Keratinocyte (primary cell): ENCODE measurements around the gene CDKAL1. TPM values are rescaled to one million over a fixed set of nuclear protein-coding genes. Genes with fewer than 3 reads are reported as not detected.

Experiments
- DNase-seq: peaks from one replicate; pipeline ENCODE4 v3.0.0-alpha.2; 2011; ENCODE audit warnings: low read depth, missing footprints, low spot score
- FAIRE-seq: peaks from 2 replicates; lab custom pipeline; 2011; peaks lifted over from hg19 to GRCh38; lab: Jason Lieb, UNC
- H2AFZ ChIP-seq: 2 replicates; pipeline ENCODE4 v1.6.0; 2012; ENCODE audit warnings: low read length, control low read depth, inconsistent platforms; ENCODE audit not compliant: control insufficient read depth
- H3K27ac ChIP-seq: 2 replicates; pipeline ENCODE4 v1.5.1; 2011; ENCODE audit warnings: low read length; ENCODE audit not compliant: control insufficient read depth, insufficient read depth
- H3K27me3 ChIP-seq: 3 replicates; pipeline ENCODE4 v1.6.0; 2011; ENCODE audit warnings: low read length; ENCODE audit not compliant: control insufficient read depth, insufficient read depth; ENCODE audit errors: extremely low read depth
- H3K36me3 ChIP-seq, 2 experiments: 2 replicates in 1 of 2; 3 replicates in 1 of 2; pipeline ENCODE4 v1.5.1; 2011; ENCODE audit warnings: low read length in 2 of 2, mild to moderate bottlenecking in 1 of 2; ENCODE audit not compliant: control insufficient read depth in 2 of 2, insufficient read depth in 2 of 2; ENCODE audit errors: extremely low read depth in 1 of 2
- H3K4me1 ChIP-seq: 3 replicates; pipeline ENCODE4 v1.5.1; 2011; ENCODE audit warnings: low read length; ENCODE audit not compliant: control insufficient read depth, insufficient read depth; ENCODE audit errors: extremely low read depth
- H3K4me2 ChIP-seq: 3 replicates; pipeline ENCODE4 v1.6.0; 2011; ENCODE audit warnings: low read depth, low read length; ENCODE audit not compliant: control insufficient read depth, insufficient read depth; ENCODE audit errors: extremely low read depth
- H3K4me3 ChIP-seq, 3 experiments: fragments of 200-600 bp in 1 of 3; sonication (generic) in 1 of 3; 2 replicates in 2 of 3; 3 replicates in 1 of 3; pipeline ENCODE4 v1.5.1; 2011 to 2016; ENCODE audit warnings: low read length in 3 of 3, mild to moderate bottlenecking in 3 of 3, control low read depth in 2 of 3, inconsistent platforms in 1 of 3, low read depth in 1 of 3, mixed read lengths in 1 of 3, mixed run types in 1 of 3, moderate library complexity in 1 of 3; ENCODE audit not compliant: control insufficient read depth in 2 of 3, insufficient read depth in 2 of 3; ENCODE audit errors: extremely low read depth in 1 of 3
- H3K79me2 ChIP-seq: 2 replicates; pipeline ENCODE4 v1.6.0; 2012; ENCODE audit warnings: low read length; ENCODE audit not compliant: control insufficient read depth, insufficient read depth
- H3K9ac ChIP-seq: 3 replicates; pipeline ENCODE4 v1.6.0; 2011; ENCODE audit warnings: low read length; ENCODE audit not compliant: control insufficient read depth, insufficient read depth; ENCODE audit errors: extremely low read depth
- H3K9me1 ChIP-seq: 3 replicates; pipeline ENCODE4 v1.6.0; 2011; ENCODE audit warnings: low read length; ENCODE audit not compliant: control insufficient read depth, insufficient read depth; ENCODE audit errors: extremely low read depth
- H3K9me3 ChIP-seq: 2 replicates; pipeline ENCODE4 v1.5.1; 2012; ENCODE audit warnings: low read depth, low read length; ENCODE audit not compliant: control insufficient read depth
- H4K20me1 ChIP-seq: 3 replicates; pipeline ENCODE4 v1.6.0; 2011; ENCODE audit warnings: low read length; ENCODE audit not compliant: control insufficient read depth, insufficient read depth; ENCODE audit errors: extremely low read depth
- EZH2 ChIP-seq: IDR thresholded peaks from one replicate; pipeline ENCODE4 v1.6.1; 2012; ENCODE audit warnings: inconsistent platforms, mild to moderate bottlenecking, low read length, moderate library complexity
- dilution Hi-C: fragments of 300-500 bp; cut with MboI; formaldehyde crosslinking; loops from one replicate; pipeline ENCODE4 v1.7.0; 2020; ENCODE audit warnings: low sequenced_read_pairs; ENCODE audit not compliant: extremely low pct_ligation_motif_present
- polyA plus RNA-seq, 5 experiments: library from polyadenylated mRNA; depleted of rRNA in 3 of 5; stranded (reverse) in 3 of 5; stranded (forward) in 1 of 5; unstranded in 1 of 5; fragments of >200 nt; gene quantifications; 1 replicate in 1 of 5; 2 replicates in 3 of 5; 3 replicates in 1 of 5; pipeline versions ENCODE4 v1.2.1 to v1.2.3, GENCODE V29; 2011 to 2012; ENCODE audit warnings: missing spikeins in 2 of 5, low read depth in 1 of 5, low replicate concordance in 1 of 5
- TF ChIP-seq, protein P1 (sequence below), 3 experiments: IDR thresholded peaks in 1 of 3; conservative IDR thresholded peaks in 1 of 3; optimal IDR thresholded peaks in 1 of 3; 2 replicates in 2 of 3; 3 replicates in 1 of 3; pipeline versions ENCODE3 to v1.5.1; 2011; ENCODE audit warnings: low read length in 3 of 3, mild to moderate bottlenecking in 3 of 3, moderate library complexity in 2 of 3, control low read depth in 1 of 3, inconsistent platforms in 1 of 3; ENCODE audit not compliant: insufficient read depth in 2 of 3; ENCODE audit errors: extremely low read depth in 1 of 3

CDKAL1 gene
- polyA plus RNA-seq, 1 donor (not counting 4 experiments of a cell fraction or from before 2014, with no cell fraction given), result 5.6 TPM

DNA sequence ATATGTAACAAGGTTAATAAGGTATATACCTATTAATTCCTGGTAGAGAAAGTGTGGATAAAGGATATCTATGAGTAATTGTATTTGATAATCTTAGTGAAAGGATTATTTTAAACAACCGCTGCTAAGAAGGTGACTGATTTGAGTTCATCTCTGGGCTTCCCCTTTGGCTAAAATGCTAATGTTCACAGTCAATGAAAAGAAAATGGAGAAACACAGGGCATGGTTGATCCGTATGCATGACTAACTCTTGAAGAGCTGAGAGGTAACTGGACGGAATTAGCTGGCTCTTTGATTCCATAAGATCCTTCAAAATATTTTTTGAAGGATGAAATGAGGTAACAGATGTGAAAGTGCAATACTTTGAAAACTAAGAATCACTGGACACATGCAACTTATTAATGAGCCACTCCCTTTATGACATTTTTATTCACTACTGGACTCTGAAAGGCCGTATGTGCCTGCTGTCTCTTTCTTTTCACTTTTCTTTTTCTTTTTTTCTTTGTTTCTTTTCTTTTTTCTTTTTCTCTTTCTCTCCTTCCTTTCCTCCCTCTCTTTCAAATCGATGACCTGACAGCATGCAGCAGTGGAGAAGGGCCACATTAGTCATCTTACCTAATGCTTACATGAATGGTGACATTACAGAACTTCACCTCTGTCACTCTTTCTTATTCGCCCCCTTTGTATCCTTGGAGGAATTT lies 464.6 kb downstream of the CDKAL1 start:
- Histone ChIP-seq H3K27ac (no peak overlapping the region), H3K4me2 (no peak overlapping the region), H3K79me2 (no peaks in the 10 kb centered on the region), H3K9me3 (no peaks in the 10 kb centered on the region), H3K9me1 (no peaks in the 10 kb centered on the region), H3K4me3 (no peak overlapping the region), H4K20me1 (no peaks in the 10 kb centered on the region), H3K9ac (no peak overlapping the region), H2AFZ (no peak overlapping the region), H3K27me3 (no peaks in the 10 kb centered on the region), H3K4me1 (peaks cover 6% of the 10 kb centered on the region), H3K36me3 (no peaks in the 10 kb centered on the region)
- TF ChIP-seq, protein P1, sequence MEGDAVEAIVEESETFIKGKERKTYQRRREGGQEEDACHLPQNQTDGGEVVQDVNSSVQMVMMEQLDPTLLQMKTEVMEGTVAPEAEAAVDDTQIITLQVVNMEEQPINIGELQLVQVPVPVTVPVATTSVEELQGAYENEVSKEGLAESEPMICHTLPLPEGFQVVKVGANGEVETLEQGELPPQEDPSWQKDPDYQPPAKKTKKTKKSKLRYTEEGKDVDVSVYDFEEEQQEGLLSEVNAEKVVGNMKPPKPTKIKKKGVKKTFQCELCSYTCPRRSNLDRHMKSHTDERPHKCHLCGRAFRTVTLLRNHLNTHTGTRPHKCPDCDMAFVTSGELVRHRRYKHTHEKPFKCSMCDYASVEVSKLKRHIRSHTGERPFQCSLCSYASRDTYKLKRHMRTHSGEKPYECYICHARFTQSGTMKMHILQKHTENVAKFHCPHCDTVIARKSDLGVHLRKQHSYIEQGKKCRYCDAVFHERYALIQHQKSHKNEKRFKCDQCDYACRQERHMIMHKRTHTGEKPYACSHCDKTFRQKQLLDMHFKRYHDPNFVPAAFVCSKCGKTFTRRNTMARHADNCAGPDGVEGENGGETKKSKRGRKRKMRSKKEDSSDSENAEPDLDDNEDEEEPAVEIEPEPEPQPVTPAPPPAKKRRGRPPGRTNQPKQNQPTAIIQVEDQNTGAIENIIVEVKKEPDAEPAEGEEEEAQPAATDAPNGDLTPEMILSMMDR (optimal IDR thresholded peaks at IDR 0.05 in 1 of 3, IDR thresholded peaks at IDR 0.05 in 1 of 3, conservative IDR thresholded peaks at IDR 0.05 in 1 of 3; ENCODE audit: extremely low read depth in 1 of 3, insufficient read depth in 2 of 3, low read length in 3 of 3), result no peak
- TF ChIP-seq EZH2, result no peak
- FAIRE-seq (no peak), DNase-seq (no peak)
- dilution Hi-C loops, result no loop called here

DNA sequence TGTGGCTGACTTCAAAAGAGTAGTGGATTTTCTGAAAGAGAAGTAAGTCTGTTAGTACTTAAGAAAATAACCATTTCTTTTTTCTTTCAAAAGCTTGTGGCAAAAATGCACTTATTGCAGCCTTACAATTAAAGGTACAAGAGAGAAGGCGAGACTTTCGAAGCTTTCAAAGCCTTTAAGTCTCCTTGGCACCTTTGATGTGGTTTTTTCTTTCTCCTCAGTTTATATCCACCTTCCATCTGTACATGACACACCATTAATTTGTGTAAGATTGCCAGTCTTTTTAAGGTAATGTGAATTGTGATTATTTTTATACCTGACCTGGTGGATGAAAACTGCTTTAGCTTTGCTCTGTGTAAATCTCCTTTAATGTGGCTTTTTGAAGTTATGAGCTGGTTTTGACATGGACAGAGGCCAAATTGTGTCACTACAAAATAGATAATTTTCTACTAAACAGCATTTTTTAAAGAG lies 466.1 kb downstream of the CDKAL1 start:
- H3K79me2 ChIP-seq, result no peaks in the 10 kb centered on the region
- TF ChIP-seq, protein P1 (optimal IDR thresholded peaks at IDR 0.05 in 1 of 3, IDR thresholded peaks at IDR 0.05 in 1 of 3, conservative IDR thresholded peaks at IDR 0.05 in 1 of 3; ENCODE audit: extremely low read depth in 1 of 3, insufficient read depth in 2 of 3, low read length in 3 of 3), result no peak
- TF ChIP-seq EZH2, result no peak
- no peak for DNase-seq
- H4K20me1 ChIP-seq, result no peaks in the 10 kb centered on the region
- H3K9me3 ChIP-seq, result no peaks in the 10 kb centered on the region
- dilution Hi-C loops, result no loop called here
- H3K4me2 ChIP-seq, result no peak overlapping the region
- no peak overlapping the region for H2AFZ ChIP-seq
- H3K9me1 ChIP-seq, result no peaks in the 10 kb centered on the region
- H3K4me1 ChIP-seq, result peaks cover 16% of the 10 kb centered on the region
- H3K27ac ChIP-seq, result no peak overlapping the region
- no peak overlapping the region for H3K4me3 ChIP-seq
- H3K9ac ChIP-seq, result no peak overlapping the region
- H3K36me3 ChIP-seq, result no peaks in the 10 kb centered on the region
- no peaks in the 10 kb centered on the region for H3K27me3 ChIP-seq
- no peak for FAIRE-seq
